GM18951 (cell line): ENCODE results near the gene MAPK10.

Source experiments
- POLR2A ChIP-seq: IDR thresholded peaks from 4 replicates; pipeline ENCODE4 v1.6.1; 2011; ENCODE audit warnings: mild to moderate bottlenecking; ENCODE audit not compliant: insufficient read length, insufficient read depth; ENCODE audit errors: extremely low read depth
- in situ Hi-C: fragments of 300-500 bp; cut with MboI; formaldehyde crosslinking; loops from one replicate; pipeline ENCODE4 v1.12.0; 2022; ENCODE audit warnings: low sequenced_read_pairs, mixed read lengths, inconsistent platforms; ENCODE audit not compliant: unreplicated experiment

Gene MAPK10

DNA sequence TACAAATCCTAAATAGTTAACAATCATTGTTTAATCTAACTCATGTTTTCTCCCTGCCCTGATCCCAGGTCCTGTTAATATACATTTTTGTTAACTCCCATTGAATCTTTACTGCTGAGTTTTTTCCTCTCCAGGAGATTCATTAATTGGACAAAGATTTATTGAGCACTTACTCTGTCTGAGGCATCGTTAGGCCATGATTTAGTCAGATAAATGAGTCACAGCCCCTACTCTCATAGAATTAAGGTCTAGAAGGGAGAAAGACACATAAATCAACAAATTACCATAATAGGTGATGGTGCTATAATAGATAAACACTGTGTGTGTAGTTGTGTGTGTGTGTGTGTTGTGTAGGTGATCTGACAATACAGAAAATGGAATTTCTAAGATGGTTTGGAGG is 112.5 kb downstream of the MAPK10 start:
- TF ChIP-seq POLR2A: no peak
- in situ Hi-C loops: no loop called here

GRCh38 chr4:86243750-86244149 is 116.1 kb downstream of the MAPK10 start:
- in situ Hi-C loops: no loop called here
- no peak for TF ChIP-seq POLR2A

GRCh38 chr4:86242677-86243076 is 117.2 kb downstream of the MAPK10 start:
- no peak for TF ChIP-seq POLR2A
- in situ Hi-C loops: no loop called here

DNA sequence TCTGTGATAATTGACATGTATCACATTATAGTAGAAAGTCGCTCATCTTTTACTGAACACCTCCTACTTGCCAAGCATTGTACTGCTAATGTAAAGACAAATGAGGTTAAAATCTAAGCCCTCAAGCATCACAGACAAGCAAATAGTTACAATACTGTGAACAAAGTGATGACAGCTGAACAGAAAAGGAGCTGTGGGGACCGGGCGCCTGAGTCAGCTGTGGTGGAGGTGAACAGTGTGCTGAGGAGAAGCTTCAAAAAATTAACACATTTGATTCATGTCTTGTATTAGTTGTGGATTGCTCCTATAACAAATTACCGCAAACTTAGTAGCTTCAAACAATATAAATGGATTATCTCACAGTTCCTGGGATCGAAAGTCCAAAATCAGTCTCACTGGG is 124.3 kb downstream of the MAPK10 start:
- in situ Hi-C loops: no loop called here
- TF ChIP-seq POLR2A: no peak

DNA sequence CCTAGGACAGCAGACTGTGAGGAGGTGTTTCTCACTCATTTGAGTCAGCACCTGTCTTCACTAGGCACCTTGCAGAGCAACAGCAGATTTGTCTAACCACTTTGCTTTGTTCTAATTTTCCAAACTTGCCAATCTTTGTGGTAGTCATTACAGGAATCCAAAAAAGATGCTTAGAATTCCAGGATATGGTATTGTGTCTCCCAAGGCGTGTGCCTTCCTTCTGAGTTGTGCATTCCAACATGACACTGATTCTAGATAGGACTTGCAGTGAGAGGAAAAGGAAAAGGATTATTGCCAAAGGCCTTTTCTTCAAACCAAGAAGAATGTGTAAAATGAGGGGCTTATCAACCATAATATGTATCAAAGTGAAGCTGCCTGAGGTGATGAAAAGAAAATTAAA is 126.2 kb downstream of the MAPK10 start:
- in situ Hi-C loops: no loop called here
- no peak for TF ChIP-seq POLR2A

GRCh38 chr4:86233090-86233489 is 126.8 kb downstream of the MAPK10 start:
- in situ Hi-C loops: no loop called here
- TF ChIP-seq POLR2A: no peak

DNA sequence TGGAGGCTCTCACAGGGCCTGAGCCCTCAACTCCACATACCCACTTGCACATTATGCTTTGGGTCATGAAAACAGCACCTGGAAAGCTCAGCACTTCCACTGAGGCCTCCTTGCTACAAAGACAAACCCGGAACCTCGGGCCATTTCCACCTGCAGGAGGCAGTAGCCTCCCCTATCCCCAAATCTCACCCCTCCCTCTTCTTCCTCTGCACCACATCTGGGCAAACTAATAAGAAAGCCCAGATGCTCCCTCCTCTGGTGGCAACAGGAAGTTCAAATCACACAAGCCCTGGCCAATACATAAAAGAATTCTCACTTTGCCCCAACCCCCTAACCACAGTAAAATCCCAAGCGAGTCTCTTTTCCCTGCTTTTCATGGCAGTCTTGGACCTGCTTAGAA is 136.4 kb downstream of the MAPK10 start:
- no peak for TF ChIP-seq POLR2A
- in situ Hi-C loops: no loop called here

- no peak for TF ChIP-seq POLR2A
- in situ Hi-C loops: no loop called here
Observed at GRCh38 chr4:86221002-86221401, 138.9 kb downstream of the MAPK10 start.

DNA sequence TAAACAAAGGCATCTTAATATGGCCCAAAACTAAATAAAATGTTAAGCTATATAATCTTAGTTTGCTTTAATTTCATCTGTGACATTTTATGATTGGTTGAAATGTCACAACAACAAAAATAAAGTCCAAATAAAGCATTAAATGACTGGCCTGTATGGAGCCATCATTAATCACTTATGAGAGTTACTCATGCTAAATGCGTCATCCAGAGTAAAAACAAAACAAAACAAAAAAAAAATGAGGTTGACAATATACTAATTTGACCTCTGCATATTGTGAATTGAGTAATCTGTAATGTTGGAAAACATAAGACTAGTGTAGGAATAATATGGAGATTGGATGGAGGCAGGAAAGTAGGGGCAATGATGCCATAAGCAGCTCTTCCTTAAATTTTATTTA is 139.7 kb downstream of the MAPK10 start:
- no peak for TF ChIP-seq POLR2A
- in situ Hi-C loops: no loop called here

GRCh38 chr4:86218746-86219473 is 140.9 kb downstream of the MAPK10 start:
- TF ChIP-seq POLR2A: no peak
- in situ Hi-C loops: no loop called here

DNA sequence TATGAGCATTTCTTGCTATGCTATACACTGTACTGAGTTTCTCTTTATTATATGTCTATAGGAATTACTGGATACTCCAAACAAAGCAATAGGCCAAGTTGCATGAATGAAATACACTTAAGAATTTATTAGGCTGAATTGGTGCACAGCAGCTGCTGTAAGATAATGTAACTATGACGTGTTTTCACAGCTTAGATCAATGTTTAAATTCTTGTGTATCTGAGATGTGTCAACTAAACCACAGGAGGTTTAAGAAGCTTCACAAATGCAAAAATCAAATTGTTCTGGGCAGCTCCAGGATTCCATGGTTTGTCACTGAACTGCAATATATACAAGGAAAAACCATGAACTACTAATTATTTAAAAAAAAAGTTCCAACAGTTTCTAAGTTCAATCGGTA is 156.7 kb downstream of the MAPK10 start:
- no peak for TF ChIP-seq POLR2A
- in situ Hi-C loops: no loop called here

DNA sequence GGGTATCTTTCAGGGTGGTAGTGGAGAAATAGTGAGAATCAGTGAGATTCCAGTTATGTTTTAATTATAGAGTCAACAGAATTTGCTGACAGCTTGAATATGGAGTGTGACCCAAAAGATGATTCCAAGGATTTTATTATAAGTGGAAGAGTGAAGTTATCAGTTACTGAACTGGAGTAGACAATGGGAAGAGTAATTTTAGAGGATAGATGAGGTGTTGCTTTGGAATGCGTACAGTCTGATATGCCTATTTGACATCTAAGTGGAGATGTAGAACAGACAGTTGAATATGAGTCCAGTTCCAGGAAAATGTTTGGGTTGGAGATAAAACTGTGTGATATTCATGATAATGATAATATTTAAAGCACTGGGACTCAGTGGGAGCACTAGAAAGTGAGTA is 174.2 kb downstream of the MAPK10 start:
- in situ Hi-C loops: no loop called here
- TF ChIP-seq POLR2A: no peak

DNA sequence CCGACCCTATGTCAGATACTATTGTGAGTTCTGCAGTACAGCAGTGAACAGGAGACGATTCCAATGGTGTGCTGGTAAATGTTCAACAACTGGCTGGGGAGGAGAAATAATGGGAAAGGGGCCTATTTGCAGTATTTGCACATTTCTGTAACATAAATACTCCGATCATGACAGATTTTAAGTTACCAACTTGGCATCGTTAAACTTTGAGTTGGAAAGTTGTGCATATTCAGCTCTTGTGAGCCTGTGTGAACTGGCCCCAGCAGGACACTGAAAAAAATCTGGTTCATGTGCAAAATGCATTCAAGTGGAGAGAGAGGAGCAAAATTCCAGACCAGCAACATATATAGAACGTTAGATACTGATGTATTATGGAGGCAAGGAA is 175.0 kb downstream of the MAPK10 start:
- no peak for TF ChIP-seq POLR2A
- in situ Hi-C loops: no loop called here

- in situ Hi-C loops: no loop called here
Observed at GRCh38 chr4:86184216-86184900, 175.5 kb downstream of the MAPK10 start.

More at GRCh38 chr4:86184216-86184900, 175.5 kb downstream of the MAPK10 start:
- no peak for TF ChIP-seq POLR2A
